AG04450 (cell line): ENCODE measurements around the gene CEP350. TPM values are rescaled to one million over a fixed set of nuclear protein-coding genes. Genes with fewer than 3 reads are reported as not detected.

Experiments used
- CTCF ChIA-PET: fragments of 300-600, 350-600 bp; formaldehyde crosslinking; extraction: SDS; loops from one replicate; lab custom pipeline; 2022; ENCODE audit warnings: antibody characterized with exemption, inconsistent platforms; lab: Charles Lee
- POLR2A ChIA-PET: fragments of 350-600 bp; formaldehyde crosslinking; extraction: SDS; loops from one replicate; lab custom pipeline; 2021; ENCODE audit warnings: antibody characterized with exemption, inconsistent platforms; lab: Yijun Ruan, JAX
- DNase-seq: peaks from one replicate; pipeline ENCODE4 v3.0.0-alpha.2; 2011; ENCODE audit warnings: low read depth, low spot score
- H3K27ac ChIP-seq: one replicate; pipeline ENCODE4 v1.5.1; 2012; ENCODE audit warnings: low read depth, low read length, control low read depth
- H3K27me3 ChIP-seq: one replicate; pipeline ENCODE4 v1.6.0; 2012; ENCODE audit warnings: low read length; ENCODE audit not compliant: control insufficient read depth, insufficient read depth
- H3K4me3 ChIP-seq: 2 replicates; pipeline ENCODE4 v1.5.1; 2011; ENCODE audit warnings: mild to moderate bottlenecking, low read depth, low read length, control low read depth
- H3K9me3 ChIP-seq: 2 replicates; pipeline ENCODE4 v1.5.1; 2012; ENCODE audit warnings: low read length; ENCODE audit not compliant: control insufficient read depth, insufficient read depth
- CTCF ChIP-seq: IDR thresholded peaks from 2 replicates; pipeline ENCODE4 v1.5.1; 2011; ENCODE audit warnings: low read depth, low read length, control low read depth, inconsistent platforms
- polyA plus RNA-seq: library from polyadenylated mRNA; depleted of rRNA; stranded (reverse); fragments of >200 nt; gene quantifications from 2 replicates; pipeline ENCODE4 v1.2.3, GENCODE V29; 2011

CEP350 gene
- polyA plus RNA-seq, 1 experiment, result 18.2 TPM

DNA sequence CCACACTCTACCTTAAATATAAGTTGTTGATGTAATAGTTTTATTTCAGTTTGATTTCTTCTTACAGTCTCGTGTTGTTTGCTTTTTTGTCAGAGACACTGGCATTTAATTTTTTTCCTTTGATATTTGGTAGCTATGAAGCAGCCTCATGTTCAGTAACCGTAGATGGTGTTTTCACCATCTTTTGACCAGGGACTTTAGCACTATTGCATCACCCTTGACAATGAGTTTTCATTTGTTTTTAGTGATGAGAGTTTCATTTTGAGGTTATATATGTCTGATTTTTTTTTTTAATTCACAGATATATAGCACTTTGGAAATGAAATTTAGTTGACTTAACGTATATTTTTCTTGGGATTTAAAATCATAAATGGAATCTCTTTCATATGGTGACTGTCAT is 36.2 kb downstream of the CEP350 start:
- no peak for TF ChIP-seq CTCF
- POLR2A ChIA-PET, result no interaction called here
- CTCF ChIA-PET, result no interaction called here
- Histone ChIP-seq H3K27ac (no peak overlapping the region), H3K4me3 (no peak overlapping the region), H3K9me3 (no peaks in the 10 kb centered on the region), H3K27me3 (no peaks in the 10 kb centered on the region)
- no peak for DNase-seq

GRCh38 chr1:179995576-179995975 is 41.0 kb downstream of the CEP350 start:
- Histone ChIP-seq H3K4me3 (no peak overlapping the region), H3K9me3 (no peaks in the 10 kb centered on the region), H3K27me3 (no peaks in the 10 kb centered on the region), H3K27ac (no peak overlapping the region)
- POLR2A ChIA-PET, result no interaction called here
- no peak for DNase-seq
- TF ChIP-seq CTCF, result no peak
- CTCF ChIA-PET, result no interaction called here

GRCh38 chr1:179996099-179996498 is 41.5 kb downstream of the CEP350 start:
- POLR2A ChIA-PET, result no interaction called here
- TF ChIP-seq CTCF, result no peak
- CTCF ChIA-PET, result no interaction called here

DNA sequence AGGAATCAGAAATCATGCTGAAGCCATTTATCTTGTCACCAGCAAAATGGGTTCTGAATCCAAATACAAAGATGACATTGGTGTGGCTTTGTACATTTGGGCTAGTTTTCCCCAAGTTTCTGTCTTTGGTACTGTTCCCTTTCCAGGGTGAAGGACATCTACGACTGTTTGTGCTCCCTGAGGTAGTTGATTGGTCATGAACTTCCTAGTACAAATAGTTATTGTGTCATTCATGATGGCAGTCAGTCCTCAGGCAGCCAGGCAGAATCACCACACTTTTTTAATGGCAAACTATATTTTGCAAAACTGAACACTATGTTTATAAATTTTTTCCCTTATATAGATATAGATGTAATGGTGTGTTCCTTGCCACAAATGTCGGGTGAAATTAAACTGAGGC is 46.0 kb downstream of the CEP350 start:
- H3K27ac ChIP-seq, result no peak overlapping the region
- ChIA-PET CTCF (no interaction called here), POLR2A (no interaction called here)
- no peaks in the 10 kb centered on the region for H3K9me3 ChIP-seq
- H3K4me3 ChIP-seq, result no peak overlapping the region
- no peaks in the 10 kb centered on the region for H3K27me3 ChIP-seq
- TF ChIP-seq CTCF, result no peak
- no peak for DNase-seq

More at GRCh38 chr1:179996099-179996498, 41.5 kb downstream of the CEP350 start:
- no peaks in the 10 kb centered on the region for H3K27me3 ChIP-seq
- no peaks in the 10 kb centered on the region for H3K9me3 ChIP-seq
- no peak overlapping the region for H3K27ac ChIP-seq
- no peak overlapping the region for H3K4me3 ChIP-seq
- no peak for DNase-seq

DNA sequence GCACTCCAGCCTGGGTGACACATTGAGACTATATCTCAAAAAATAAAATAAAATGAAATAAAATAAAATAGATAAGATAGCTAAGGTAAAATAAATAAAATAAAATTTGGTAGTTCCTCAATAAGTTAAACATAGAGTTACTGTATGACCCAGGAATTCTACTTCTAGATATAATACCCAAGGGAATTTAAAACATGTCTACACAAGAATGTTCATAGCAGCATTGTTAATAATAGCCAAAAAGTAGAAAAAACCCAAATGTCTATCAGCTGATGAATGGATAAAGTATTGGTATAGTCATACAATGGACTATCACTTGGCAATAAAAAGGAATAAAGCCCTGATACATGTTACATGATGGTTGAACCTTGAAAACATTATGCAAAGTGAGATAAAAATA is 47.8 kb downstream of the CEP350 start:
- H3K4me3 ChIP-seq, result no peak overlapping the region
- no peak for TF ChIP-seq CTCF
- H3K27ac ChIP-seq, result no peak overlapping the region
- DNase-seq, result no peak
- CTCF ChIA-PET, result interaction anchor here (0.7 kb wide), 1 partner anchor 399 kb away, joined by 3 read pairs; no protein-coding TSS in a partner anchor
- H3K9me3 ChIP-seq, result no peaks in the 10 kb centered on the region
- no peaks in the 10 kb centered on the region for H3K27me3 ChIP-seq
- POLR2A ChIA-PET, result no interaction called here
